IPS-NIHi7 (cell line): ENCODE data around the gene WASHC2C.
"Not testable (repeated sequence)": the region's sequence is repeated elsewhere in the genome, so short reads cannot be mapped to it uniquely, and the experiment has no call there.

Experiments used
- DNase-seq: peaks from one replicate; pipeline ENCODE4 v3.0.0; 2012; ENCODE audit warnings: mixed read lengths; ENCODE audit errors: extremely low spot score

Gene WASHC2C

GRCh38 chr10:45771757-45772461, 44.8 kb downstream of the WASHC2C start:
- not testable (repeated sequence) for DNase-seq

DNA sequence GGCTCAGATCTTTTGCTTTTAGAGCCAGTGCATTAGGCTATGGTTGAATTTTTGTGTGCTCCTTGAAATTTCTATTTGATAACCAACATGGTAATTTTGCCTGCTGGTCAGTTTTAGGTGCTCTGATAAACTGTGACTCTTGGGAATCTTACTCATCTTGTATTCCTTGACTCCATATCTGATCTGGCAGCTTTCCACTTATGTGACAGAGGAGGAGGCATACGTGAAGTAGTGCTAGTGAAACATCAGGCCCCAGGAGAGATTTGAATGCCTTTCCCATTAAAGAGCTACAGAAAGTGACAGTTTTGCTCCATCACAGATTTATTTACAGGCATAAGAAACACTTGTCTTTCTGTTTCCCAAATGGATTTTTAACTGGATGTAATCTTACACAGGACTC, 59.2 kb downstream of the WASHC2C start:
- not testable (repeated sequence) for DNase-seq

- not testable (repeated sequence) for DNase-seq
Observed at GRCh38 chr10:45787212-45787741, 60.2 kb downstream of the WASHC2C start.

- DNase-seq: not testable (repeated sequence)
Observed at GRCh38 chr10:45789991-45790390, 62.9 kb downstream of the WASHC2C start.

GRCh38 chr10:45790694-45791426, 63.8 kb downstream of the WASHC2C start:
- DNase-seq: not testable (repeated sequence)

GRCh38 chr10:45794761-45795160, 67.7 kb downstream of the WASHC2C start:
- not testable (repeated sequence) for DNase-seq

DNA sequence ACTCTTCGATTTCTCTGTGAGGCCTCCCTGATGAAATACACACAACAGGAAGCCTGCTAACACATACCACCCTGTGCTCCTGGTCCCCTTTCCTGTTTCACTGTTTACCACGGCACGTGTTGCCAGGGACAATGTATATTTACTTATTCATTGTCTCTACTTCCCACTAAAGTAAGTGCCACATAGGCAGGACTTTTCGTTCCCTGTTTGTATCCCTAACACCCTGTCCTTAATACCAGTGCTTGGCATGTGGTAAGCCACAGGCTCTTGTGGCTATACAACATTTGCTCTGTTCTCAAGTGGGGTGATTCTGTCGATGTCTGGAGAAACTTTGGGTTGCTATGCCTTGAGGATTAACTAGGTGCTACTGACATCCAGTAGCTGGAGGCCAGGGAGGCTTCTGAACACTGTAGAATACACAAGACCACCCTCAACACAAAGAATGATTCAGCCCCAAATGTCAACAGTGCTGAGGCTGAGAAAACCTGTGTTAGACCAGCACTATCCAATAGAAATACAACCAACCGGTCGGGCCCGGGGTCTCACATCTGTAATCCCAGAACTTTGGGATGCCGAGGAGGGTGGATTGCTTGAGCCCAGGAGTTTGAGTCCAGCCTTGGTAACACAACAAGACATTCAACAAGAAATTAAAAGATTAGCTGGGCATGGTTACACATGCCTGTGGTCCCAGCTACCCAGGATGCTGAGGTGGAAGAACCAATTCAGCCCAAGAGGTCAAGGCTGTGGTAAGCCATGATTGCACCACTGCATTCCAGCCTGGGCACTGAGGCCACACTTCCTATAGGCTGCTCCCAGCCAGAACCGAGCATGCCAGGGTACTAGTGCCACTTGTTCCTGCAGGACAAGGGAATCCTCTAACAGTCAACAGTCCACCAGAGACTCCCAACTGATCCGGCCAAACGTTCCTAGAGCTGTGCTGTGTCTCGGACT, 76.3 kb downstream of the WASHC2C start:
- not testable (repeated sequence) for DNase-seq

GRCh38 chr10:45804996-45805395, 77.9 kb downstream of the WASHC2C start:
- not testable (repeated sequence) for DNase-seq

GRCh38 chr10:45809837-45810236, 82.8 kb downstream of the WASHC2C start:
- peak; percentile 20 for DNase-seq

GRCh38 chr10:45811075-45811474, 84.0 kb downstream of the WASHC2C start:
- DNase-seq: no peak

DNA sequence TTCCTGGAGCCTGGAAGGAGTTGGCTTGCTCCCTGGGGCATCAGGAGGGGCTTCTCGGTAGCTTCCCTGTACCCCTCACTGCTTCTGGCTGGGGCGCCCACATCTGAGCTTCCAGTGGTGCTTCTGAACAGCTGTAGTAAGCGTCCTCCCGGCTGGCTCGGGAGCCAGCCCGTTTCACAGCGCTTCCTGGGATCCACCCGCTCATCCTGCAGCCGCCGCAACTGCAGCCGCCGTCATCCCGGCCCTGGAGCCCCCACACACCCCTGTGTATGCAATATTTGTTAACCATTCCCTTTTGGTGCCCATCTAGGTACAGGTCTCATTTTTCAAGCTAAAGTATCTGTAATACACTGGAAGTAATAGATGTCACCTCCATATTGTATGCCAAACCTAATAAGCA, 85.9 kb downstream of the WASHC2C start:
- not testable (repeated sequence) for DNase-seq

DNA sequence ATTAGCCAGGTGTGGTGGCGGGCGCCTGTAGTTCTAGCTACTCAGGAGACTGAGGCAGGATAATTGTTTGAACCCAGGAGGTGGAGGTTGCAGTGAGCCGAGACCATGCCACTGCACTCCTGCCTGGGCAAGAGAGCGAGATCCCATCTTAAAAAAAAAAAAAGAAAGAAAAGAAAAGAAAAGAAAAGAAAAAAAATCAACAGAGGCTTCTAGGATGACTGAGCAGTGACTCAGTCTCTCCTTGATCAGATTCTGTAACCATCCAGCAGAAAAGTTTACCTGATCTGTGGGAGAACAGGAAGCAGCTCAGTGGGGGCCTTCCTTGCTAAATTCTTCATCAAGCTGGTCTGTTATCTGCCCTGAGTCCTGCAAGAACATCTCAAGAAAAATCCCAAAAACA, 87.1 kb downstream of the WASHC2C start:
- not testable (repeated sequence) for DNase-seq

DNA sequence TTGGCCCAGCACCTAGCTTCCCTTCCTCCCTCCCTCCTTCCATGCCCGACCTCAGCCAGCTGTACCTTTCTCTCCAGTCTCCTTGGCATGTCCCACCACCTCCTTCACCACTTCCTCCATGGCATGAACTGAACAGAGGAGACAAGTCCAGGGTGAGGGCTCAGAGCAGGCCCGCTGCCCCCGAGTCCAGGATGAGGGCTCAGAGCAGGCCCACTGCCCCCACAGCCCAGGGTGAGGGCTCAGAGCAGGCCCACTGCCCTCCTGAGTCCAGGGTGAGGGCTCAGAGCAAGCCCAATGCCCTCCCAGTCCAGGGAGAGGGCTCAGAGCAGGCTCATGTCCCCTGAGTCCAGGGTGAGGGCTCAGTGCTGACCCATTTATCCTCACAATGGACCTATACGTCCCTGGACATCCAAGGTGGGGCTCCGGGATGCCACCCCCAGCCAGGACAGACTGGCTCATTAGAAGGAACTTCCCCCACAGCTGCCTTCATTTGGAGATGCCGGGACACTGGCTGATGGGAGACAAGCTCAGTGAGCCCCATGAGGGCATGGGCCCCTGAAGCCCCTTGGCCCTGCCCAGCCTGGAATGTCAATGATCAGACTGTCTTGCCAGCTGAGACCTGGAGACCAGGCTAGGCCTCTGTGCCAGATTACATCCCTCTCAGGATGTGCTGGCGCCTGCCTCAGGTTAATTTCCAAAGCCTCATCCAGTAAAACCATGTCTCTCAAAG, 90.2 kb downstream of the WASHC2C start:
- no peak for DNase-seq

GRCh38 chr10:45817912-45818311, 90.8 kb downstream of the WASHC2C start:
- DNase-seq: no peak

DNA sequence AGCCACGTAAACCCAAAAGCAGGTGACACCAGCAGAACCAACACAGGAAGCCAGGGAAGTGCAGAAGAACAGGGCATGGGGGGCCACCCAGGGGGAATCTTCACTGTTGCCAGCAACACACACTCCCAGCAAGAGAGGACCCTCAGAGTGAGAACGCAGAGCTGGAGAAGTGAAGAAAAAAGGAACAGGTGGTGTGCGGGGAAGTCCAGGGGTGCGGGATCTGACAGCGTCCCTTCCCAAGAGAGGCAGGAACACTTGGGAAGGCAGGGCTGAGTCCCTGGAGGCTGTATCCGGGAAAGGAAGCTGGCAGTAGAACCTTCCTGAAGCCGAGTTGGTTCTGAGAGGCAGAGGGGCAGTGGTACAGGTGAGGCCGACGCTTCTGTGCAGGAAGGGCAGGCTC, 92.5 kb downstream of the WASHC2C start:
- DNase-seq: no peak

- DNase-seq: not testable (repeated sequence)
Observed at GRCh38 chr10:45820107-45820830, 93.2 kb downstream of the WASHC2C start.

- not testable (repeated sequence) for DNase-seq
Observed at GRCh38 chr10:45822918-45823317, 95.9 kb downstream of the WASHC2C start.
